ENCODE measurements around the gene THOC6.
"Not testable (repeated sequence)": the region's sequence is repeated elsewhere in the genome, so short reads cannot be mapped to it uniquely, and the experiment has no call there.

The THOC6 gene

GRCh38 chr16:3075523-3075915 lies 51.7 kb downstream of the THOC6 start:
- DNase-seq (ENCODE audit: extremely low read depth, low read depth), result no peak
- no peak for TF ChIP-seq CTCF (IDR thresholded peaks at IDR 0.05; ENCODE audit: low read depth, low read length)

GRCh38 chr16:3075946-3076345 lies 52.1 kb downstream of the THOC6 start:
- not testable (repeated sequence) for DNase-seq (ENCODE audit: extremely low read depth, low read depth)

- no peak for TF ChIP-seq CTCF (IDR thresholded peaks at IDR 0.05; ENCODE audit: low read depth, low read length)
- DNase-seq (ENCODE audit: extremely low read depth, low read depth), result no peak
Observed at GRCh38 chr16:3076577-3076976, 52.7 kb downstream of the THOC6 start.
